ENCODE results near the gene TP63. TPM values are rescaled to one million over a fixed set of nuclear protein-coding genes. Genes with fewer than 3 reads are reported as not detected.

TP63 gene
- polyA plus RNA-seq, 1 donor from 2014 or later: 0.12 TPM

- Histone ChIP-seq H3K9me2 (ENCODE audit: insufficient read depth, low read length) (no peaks in the 10 kb centered on the region), H3K79me2 (replicated peaks; ENCODE audit: insufficient read depth, low read length) (no peaks in the 10 kb centered on the region), H3K9ac (ENCODE audit: low read length) (no peak overlapping the region), H3K36me3 (ENCODE audit: insufficient read depth, low read length) (no peaks in the 10 kb centered on the region), H3K4me3 (ENCODE audit: low read length) (no peak overlapping the region), H3K27me3 (ENCODE audit: insufficient read depth, low read depth, low read length) (peaks cover 13% of the 10 kb centered on the region), H3K9me3 (ENCODE audit: low read length) (no peaks in the 10 kb centered on the region), H3F3A (ENCODE audit: insufficient read depth, low read length, poor library complexity, severe bottlenecking) (no peaks in the 10 kb centered on the region), H4K20me1 (ENCODE audit: insufficient read depth) (no peaks in the 10 kb centered on the region), H3K27ac (ENCODE audit: low read length) (no peak overlapping the region), H3K4me2 (ENCODE audit: low read length) (no peak overlapping the region), H2AFZ (ENCODE audit: low read depth, low read length) (no peak overlapping the region)
- TF ChIP-seq POLR2AphosphoS5 (IDR thresholded peaks at IDR 0.05): no peak
- TF ChIP-seq REST (IDR thresholded peaks at IDR 0.05; ENCODE audit: borderline replicate concordance): no peak
- TF ChIP-seq MXI1 (conservative IDR thresholded peaks at IDR 0.05; ENCODE audit: poor library complexity, severe bottlenecking): no peak
- TF ChIP-seq CTCF (IDR thresholded peaks at IDR 0.05; ENCODE audit: poor library complexity, severe bottlenecking): no peak
- TF ChIP-seq EZH2 (IDR thresholded peaks at IDR 0.05; ENCODE audit: borderline replicate concordance, insufficient read depth, low read length, poor library complexity, severe bottlenecking): no peak
- no peak for TF ChIP-seq RAD21 (conservative IDR thresholded peaks at IDR 0.05)
- TF ChIP-seq TAF1 (IDR thresholded peaks at IDR 0.05; ENCODE audit: low read depth): no peak
- no peak for TF ChIP-seq SMC3 (conservative IDR thresholded peaks at IDR 0.05; ENCODE audit: poor library complexity)
- no peak for TF ChIP-seq EP300 (conservative IDR thresholded peaks at IDR 0.05; ENCODE audit: poor library complexity, severe bottlenecking)
Observed at GRCh38 chr3:189824629-189825312, 193.6 kb downstream of the TP63 start.

GRCh38 chr3:189826566-189826965 is 195.4 kb downstream of the TP63 start:
- H3K4me2 ChIP-seq (ENCODE audit: low read length): no peak overlapping the region
- peaks cover 12% of the 10 kb centered on the region for H3K27me3 ChIP-seq (ENCODE audit: insufficient read depth, low read depth, low read length)
- H3K4me3 ChIP-seq (ENCODE audit: low read length): no peak overlapping the region
- no peaks in the 10 kb centered on the region for H3K79me2 ChIP-seq (replicated peaks; ENCODE audit: insufficient read depth, low read length)
- no peaks in the 10 kb centered on the region for H4K20me1 ChIP-seq (ENCODE audit: insufficient read depth)
- no peak overlapping the region for H3K9ac ChIP-seq (ENCODE audit: low read length)
- H3K27ac ChIP-seq (ENCODE audit: low read length): no peak overlapping the region
- no peak for TF ChIP-seq EP300 (conservative IDR thresholded peaks at IDR 0.05; ENCODE audit: poor library complexity, severe bottlenecking)
- TF ChIP-seq MXI1 (conservative IDR thresholded peaks at IDR 0.05; ENCODE audit: poor library complexity, severe bottlenecking): no peak
- no peak for TF ChIP-seq TAF1 (IDR thresholded peaks at IDR 0.05; ENCODE audit: low read depth)
- TF ChIP-seq REST (IDR thresholded peaks at IDR 0.05; ENCODE audit: borderline replicate concordance): no peak
- TF ChIP-seq EZH2 (IDR thresholded peaks at IDR 0.05; ENCODE audit: borderline replicate concordance, insufficient read depth, low read length, poor library complexity, severe bottlenecking): no peak
- no peak for TF ChIP-seq RAD21 (conservative IDR thresholded peaks at IDR 0.05)
- TF ChIP-seq POLR2AphosphoS5 (IDR thresholded peaks at IDR 0.05): no peak
- TF ChIP-seq SMC3 (conservative IDR thresholded peaks at IDR 0.05; ENCODE audit: poor library complexity): no peak
- no peak for TF ChIP-seq CTCF (IDR thresholded peaks at IDR 0.05; ENCODE audit: poor library complexity, severe bottlenecking)
- no peaks in the 10 kb centered on the region for H3F3A ChIP-seq (ENCODE audit: insufficient read depth, low read length, poor library complexity, severe bottlenecking)
- H3K9me3 ChIP-seq (ENCODE audit: low read length): no peaks in the 10 kb centered on the region
- no peaks in the 10 kb centered on the region for H3K9me2 ChIP-seq (ENCODE audit: insufficient read depth, low read length)
- H3K36me3 ChIP-seq (ENCODE audit: insufficient read depth, low read length): no peaks in the 10 kb centered on the region
- no peak overlapping the region for H2AFZ ChIP-seq (ENCODE audit: low read depth, low read length)
